Nephron progenitor cell (in vitro differentiated cells): ENCODE data around the gene MARK2.

Experiments
- DNase-seq: peaks from one replicate; pipeline ENCODE4 v3.0.0; 2021
- H3K27ac Mint-ChIP-seq: 2 replicates; pipeline ENCODE4 v1.8.0; 2021; ENCODE audit warnings: mild to moderate bottlenecking, moderate library complexity, mixed read lengths
- H3K27me3 Mint-ChIP-seq: 2 replicates; pipeline ENCODE4 v1.8.0; 2021; ENCODE audit warnings: mild to moderate bottlenecking, low read depth, mixed read lengths; ENCODE audit not compliant: poor library complexity
- H3K36me3 Mint-ChIP-seq: 2 replicates; pipeline ENCODE4 v1.8.0; 2021; ENCODE audit warnings: low read depth, mixed read lengths
- H3K4me1 Mint-ChIP-seq: 2 replicates; pipeline ENCODE4 v1.8.0; 2021; ENCODE audit warnings: mixed read lengths
- H3K4me3 Mint-ChIP-seq: 2 replicates; pipeline ENCODE4 v1.8.0; 2021; ENCODE audit warnings: mild to moderate bottlenecking, moderate library complexity, mixed read lengths
- H3K9me3 Mint-ChIP-seq: 2 replicates; pipeline ENCODE4 v1.8.0; 2021; ENCODE audit warnings: mild to moderate bottlenecking, moderate library complexity, mixed read lengths
- CTCF ChIP-seq: fragments of 200-600 bp; sonication (generic); IDR thresholded peaks from 2 replicates; pipeline ENCODE4 v1.5.0; 2021; ENCODE audit warnings: antibody characterized with exemption

The MARK2 gene

GRCh38 chr11:63912678-63913077, 73.8 kb downstream of the MARK2 start:
- Mint-ChIP-seq H3K4me1 (peaks cover 68% of the 10 kb centered on the region), H3K27me3 (no peaks in the 10 kb centered on the region), H3K4me3 (peak overlapping the region; percentile 32), H3K27ac (peak overlapping the region; percentile 97), H3K9me3 (no peaks in the 10 kb centered on the region), H3K36me3 (peaks cover 17% of the 10 kb centered on the region)
- DNase-seq: no peak
- TF ChIP-seq CTCF: no peak

GRCh38 chr11:63913866-63914830, 75.2 kb downstream of the MARK2 start:
- no peak for DNase-seq
- Mint-ChIP-seq H3K27me3 (no peaks in the 10 kb centered on the region), H3K27ac (peak overlapping the region; percentile 66), H3K9me3 (no peaks in the 10 kb centered on the region), H3K36me3 (peaks cover 17% of the 10 kb centered on the region), H3K4me3 (peak overlapping the region; percentile 68), H3K4me1 (peaks cover 63% of the 10 kb centered on the region)
- TF ChIP-seq CTCF: no peak

GRCh38 chr11:63914896-63915691, 76.2 kb downstream of the MARK2 start:
- H3K27me3 Mint-ChIP-seq: no peaks in the 10 kb centered on the region
- DNase-seq: peak; percentile 30
- peaks cover 17% of the 10 kb centered on the region for H3K36me3 Mint-ChIP-seq
- no peaks in the 10 kb centered on the region for H3K9me3 Mint-ChIP-seq
- peaks cover 58% of the 10 kb centered on the region for H3K4me1 Mint-ChIP-seq
- TF ChIP-seq CTCF: no peak
- H3K27ac Mint-ChIP-seq: peak overlapping the region; percentile 75
- peak overlapping the region; percentile 91 for H3K4me3 Mint-ChIP-seq

GRCh38 chr11:63915961-63916836, 77.3 kb downstream of the MARK2 start:
- DNase-seq: peak; percentile 85

More at GRCh38 chr11:63915961-63916836, 77.3 kb downstream of the MARK2 start:
- Mint-ChIP-seq H3K27ac (peak overlapping the region; percentile 84), H3K4me3 (peak overlapping the region; percentile 91), H3K27me3 (no peaks in the 10 kb centered on the region), H3K4me1 (peaks cover 56% of the 10 kb centered on the region), H3K36me3 (peaks cover 17% of the 10 kb centered on the region), H3K9me3 (no peaks in the 10 kb centered on the region)
- peak; percentile 58 for TF ChIP-seq CTCF
